GM12892 (cell line): ENCODE data around the gene RAB36.

Source experiments
- POLR2A ChIP-seq: IDR thresholded peaks from 2 replicates; pipeline ENCODE4 v1.6.1; 2011; ENCODE audit warnings: low read depth, low read length, control low read depth
- POLR2AphosphoS5 ChIP-seq: IDR thresholded peaks from 2 replicates; pipeline ENCODE4 v1.6.1; 2011; ENCODE audit warnings: low read depth, low read length, control low read depth

GRCh38 chr22:23116506-23117263, 28.6 kb upstream of the RAB36 start:
- TF ChIP-seq POLR2A (no peak), POLR2AphosphoS5 (no peak)
